Suppressor macrophage treated with lipopolysaccharide for 1 hour (primary cell): ENCODE measurements around the gene ACVR2B.

Experiments used
- DNase-seq, 3 donors: peaks; one replicate each; pipeline ENCODE4 v3.0.0-alpha.2; 2020 to 2022

Gene ACVR2B

DNA sequence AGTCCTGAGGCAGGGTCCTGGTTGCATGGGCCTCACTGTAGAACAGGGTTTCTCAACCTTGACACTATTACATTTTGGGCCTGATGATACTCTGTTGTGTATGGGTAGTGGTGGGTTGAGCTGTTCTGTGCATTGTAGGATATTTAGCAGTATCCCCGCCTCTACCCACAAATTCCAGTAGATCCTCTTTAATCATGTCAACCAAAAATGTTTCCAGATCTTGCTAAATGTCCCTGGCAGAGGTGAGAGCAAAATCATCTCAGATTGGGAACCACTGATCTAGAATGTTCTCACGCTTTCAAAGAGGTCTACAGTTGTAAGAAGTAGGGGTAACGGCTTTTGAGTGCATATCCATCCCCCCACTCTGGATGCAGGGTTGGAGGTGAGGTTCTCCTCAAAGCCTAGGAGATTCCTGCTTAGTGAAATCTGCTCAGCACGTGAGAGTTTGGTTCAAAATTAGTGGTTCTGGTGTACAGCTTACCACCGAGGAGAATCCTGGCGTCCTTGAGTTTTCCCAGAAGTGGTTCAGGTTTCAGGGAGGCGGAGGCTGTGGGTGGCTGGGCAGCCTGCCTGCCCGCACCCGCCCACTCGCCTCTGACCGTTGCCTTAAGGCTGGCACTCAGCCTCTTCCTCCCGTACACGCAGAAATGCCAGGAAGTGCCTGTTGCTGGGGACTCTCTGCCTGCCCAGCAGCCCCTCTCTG lies 5.3 kb downstream of the ACVR2B start:
- no peak for DNase-seq

GRCh38 chr3:38459499-38460048 lies 5.9 kb downstream of the ACVR2B start:
- DNase-seq, result no peak

- no peak for DNase-seq
These were observed 6.9 kb downstream of the ACVR2B start for GRCh38 chr3:38460377-38461270.

DNA sequence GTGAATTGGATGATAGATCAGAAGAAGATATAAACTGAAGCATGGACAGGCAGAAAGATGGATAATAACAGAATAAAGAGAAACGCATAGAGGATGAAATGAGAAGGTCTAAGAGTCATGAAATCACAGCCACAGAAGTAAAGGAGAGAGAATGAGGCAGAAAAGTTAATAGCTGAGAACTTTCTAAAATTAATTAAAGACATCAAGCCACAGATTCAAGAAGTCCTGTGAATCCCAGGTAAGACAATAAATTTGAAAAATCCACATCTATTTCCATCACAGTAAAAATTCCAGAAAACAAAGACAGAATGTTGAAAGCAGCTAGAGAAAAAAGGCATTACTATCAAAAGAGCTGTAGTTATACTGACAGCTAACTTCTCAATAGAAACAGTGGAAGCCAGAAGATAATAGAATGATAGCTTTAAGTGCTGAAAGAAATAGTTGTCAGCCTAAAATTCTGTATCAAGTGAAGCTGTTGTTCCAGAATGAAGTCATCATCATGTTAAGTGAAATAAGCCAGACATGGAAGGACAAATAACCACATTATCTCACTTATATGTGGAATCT lies 12.0 kb downstream of the ACVR2B start:
- DNase-seq, result no peak

DNA sequence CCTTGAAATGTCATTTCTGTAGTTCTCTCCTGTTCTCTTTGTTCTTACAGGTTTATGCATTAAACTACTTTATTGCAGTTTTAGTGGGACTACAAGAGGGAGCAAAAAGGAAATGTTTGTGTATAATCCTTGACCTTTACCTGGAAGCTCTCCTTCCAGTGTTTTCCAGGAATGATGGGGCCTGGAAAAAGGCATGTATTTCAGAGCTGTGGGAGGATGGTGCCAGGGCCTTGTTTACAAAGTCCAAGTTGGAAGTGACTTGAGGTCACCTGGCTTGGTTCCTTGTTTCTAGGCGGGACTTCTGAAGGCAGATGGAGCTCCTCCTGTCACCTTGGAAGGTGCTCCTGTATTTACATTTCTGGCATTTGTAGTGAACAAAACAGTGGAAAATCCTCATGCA lies 15.1 kb downstream of the ACVR2B start:
- no peak for DNase-seq

- no peak for DNase-seq
These were observed 16.2 kb downstream of the ACVR2B start for GRCh38 chr3:38469852-38470251.

GRCh38 chr3:38471260-38471857 lies 17.7 kb downstream of the ACVR2B start:
- peak in 1 of 3 donors; percentile 7 for DNase-seq

DNA sequence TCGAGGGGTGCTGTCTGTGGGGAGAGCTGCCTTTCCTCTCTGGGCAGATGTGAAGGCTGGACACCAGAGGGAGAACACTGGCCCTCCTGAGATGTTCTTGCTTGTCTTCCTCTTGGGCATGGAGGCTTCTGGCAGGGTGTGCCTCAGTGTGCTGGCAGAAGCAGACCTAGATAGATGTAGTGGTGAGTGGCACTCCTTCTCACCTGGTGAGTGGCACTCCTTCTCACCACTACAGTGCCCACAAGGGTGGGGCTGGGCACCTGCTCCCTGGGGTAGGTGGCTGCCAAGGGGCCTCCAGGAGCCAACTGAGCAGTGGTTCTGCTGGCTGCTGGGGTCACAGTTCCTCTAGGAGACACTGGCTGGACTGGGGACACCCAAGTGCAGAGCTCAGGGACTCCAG lies 18.7 kb downstream of the ACVR2B start:
- no peak for DNase-seq

- DNase-seq, result no peak
These were observed 19.5 kb downstream of the ACVR2B start for GRCh38 chr3:38473229-38473628.

GRCh38 chr3:38474928-38475605 lies 21.4 kb downstream of the ACVR2B start:
- DNase-seq, result no peak

DNA sequence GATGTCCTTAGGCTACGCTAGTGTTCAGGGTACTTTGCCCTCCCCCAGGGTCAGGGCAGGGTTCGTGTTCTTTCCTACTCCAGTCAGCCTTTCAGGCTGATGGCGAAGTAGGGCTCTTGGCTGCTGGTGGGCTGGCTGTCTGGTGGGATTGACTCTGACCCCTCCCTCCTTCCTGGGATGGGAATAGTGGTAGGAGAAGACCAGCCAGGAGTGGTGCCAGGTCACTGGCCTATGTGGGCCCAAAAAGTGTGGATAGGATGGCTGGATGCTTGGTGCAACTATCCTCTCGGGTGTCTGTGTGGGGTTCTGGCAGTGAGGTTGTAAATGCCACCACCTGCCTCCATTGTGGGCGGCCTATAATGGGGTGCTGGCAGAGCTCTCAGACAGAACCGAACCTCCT lies 22.0 kb downstream of the ACVR2B start:
- DNase-seq, result no peak

DNA sequence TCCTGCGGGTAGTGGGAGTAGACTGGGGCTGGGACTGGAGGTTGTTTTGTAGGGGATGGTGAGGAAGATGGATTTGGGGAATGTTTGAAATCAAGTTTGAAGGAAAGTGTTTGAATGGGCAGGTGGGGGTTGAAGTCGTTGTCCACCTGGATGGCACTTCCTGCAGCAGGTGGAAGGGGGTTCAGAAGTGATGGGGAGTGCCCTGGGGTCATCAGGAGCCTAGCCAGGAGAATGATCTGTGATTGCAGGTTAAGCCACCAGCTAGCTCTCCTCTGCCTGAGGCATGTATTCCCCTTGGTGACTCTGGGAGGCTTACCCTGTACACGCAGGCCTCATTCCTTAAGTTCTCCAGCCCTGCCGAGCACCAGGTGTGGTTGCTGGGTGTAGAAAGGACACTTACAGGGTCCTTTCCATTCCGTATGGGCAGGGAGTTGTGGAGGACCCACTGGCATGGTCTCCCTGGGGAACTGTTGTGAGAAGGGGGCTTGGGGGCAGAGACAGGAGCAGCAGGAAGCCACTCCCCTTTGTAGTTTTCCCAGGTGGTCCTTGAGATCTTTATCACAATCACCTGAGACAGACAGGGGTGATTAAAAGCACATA lies 22.6 kb downstream of the ACVR2B start:
- DNase-seq, result no peak

DNA sequence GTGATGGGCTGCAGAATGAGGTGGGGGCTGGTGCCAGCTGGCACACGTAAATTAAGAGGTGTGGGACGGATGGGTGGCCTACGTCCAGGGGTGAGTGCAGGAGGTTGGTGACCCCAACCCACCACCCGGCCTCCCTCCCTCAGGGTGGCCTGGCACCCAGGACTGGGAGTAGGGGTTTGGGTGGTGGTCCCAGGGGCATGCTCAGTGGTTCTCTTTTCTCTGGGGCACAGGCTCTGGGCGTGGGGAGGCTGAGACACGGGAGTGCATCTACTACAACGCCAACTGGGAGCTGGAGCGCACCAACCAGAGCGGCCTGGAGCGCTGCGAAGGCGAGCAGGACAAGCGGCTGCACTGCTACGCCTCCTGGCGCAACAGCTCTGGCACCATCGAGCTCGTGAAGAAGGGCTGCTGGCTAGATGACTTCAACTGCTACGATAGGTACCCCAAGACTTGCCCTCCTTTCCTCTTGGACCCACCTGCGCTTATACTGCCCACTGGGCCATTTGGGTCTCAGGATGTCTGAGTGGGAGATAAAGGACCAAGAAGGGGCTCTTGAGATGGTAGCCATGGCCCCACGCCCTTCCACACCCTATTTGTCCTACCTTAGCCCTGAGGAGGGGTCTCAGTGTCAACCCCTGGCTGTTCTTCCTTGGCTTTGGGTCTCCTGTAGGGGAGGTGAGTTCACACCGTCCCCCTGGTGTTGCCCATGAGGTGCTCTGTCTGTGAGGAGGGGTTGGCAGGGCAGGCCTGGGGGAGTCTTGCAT lies 23.5 kb downstream of the ACVR2B start:
- no peak for DNase-seq

- DNase-seq, result no peak
These were observed 24.3 kb downstream of the ACVR2B start for GRCh38 chr3:38477839-38478450.

- DNase-seq, result no peak
These were observed 25.2 kb downstream of the ACVR2B start for GRCh38 chr3:38478901-38479300.

- DNase-seq, result peak; percentile 72 to 80 (median 80)
These were observed 25.9 kb downstream of the ACVR2B start for GRCh38 chr3:38479431-38480092.

- DNase-seq, result no peak
These were observed 26.4 kb downstream of the ACVR2B start for GRCh38 chr3:38480093-38480445.

- DNase-seq, result no peak
These were observed 27.2 kb downstream of the ACVR2B start for GRCh38 chr3:38480930-38481329.

DNA sequence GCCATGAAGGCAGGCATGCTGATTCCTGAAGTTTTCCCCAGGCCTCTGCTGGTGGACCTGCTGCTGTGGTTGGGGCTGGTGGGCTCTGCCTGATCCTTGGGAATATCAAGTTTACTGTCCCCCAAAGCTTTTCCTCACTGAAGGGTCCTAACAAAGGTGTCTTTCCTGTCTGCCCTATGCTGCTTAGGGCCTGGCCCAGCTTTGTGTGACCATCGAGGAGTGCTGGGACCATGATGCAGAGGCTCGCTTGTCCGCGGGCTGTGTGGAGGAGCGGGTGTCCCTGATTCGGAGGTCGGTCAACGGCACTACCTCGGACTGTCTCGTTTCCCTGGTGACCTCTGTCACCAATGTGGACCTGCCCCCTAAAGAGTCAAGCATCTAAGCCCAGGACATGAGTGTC lies 29.3 kb downstream of the ACVR2B start:
- DNase-seq, result no peak

DNA sequence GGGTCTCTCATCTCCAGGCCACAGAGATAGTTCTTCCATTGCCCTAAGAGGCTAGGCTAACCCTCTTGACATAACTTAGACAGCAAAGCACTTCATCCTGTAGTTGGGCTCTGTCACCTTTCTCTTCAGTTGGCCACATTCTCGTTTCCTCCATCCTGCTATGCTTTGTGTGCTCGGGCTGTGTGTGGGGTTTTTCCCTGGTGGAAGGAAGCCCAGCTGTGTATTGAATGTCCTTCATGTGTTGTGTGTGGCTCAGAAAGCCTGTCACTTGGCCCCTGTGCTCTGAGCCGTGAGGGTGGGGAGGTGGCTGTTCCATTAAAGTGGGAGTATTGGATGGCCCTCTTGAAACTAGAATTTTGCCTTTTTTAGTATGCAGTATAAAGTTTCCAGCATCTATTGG lies 33.6 kb downstream of the ACVR2B start:
- no peak for DNase-seq
